HG02571 (cell line): ENCODE results near the gene SLC39A5.

Experiments used
- ATAC-seq: cut with Tn5 transposase; IDR thresholded peaks from one replicate; pipeline ENCODE4 v1.9.1; 2021; ENCODE audit warnings: mild to moderate bottlenecking, moderate library complexity; ENCODE audit not compliant: unreplicated experiment

Gene SLC39A5

DNA sequence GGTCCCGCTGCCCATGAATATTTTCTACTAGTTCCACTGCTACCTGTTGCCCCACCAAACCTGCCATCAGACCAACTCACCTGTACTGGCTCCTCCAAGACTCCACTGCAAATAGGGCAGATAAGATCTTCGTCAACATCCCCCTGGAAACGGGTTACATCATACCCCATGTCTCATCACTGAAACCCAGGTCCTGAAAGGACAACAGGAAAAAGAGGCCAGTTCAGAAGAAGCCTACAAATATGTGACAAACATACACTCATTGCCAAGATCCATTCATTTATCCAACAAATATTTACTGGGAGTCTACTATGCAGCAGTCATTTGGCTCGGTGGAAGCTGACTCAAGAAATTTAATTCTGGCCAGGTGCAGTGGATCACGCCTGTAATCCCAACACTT lies 16.0 kb upstream of the SLC39A5 start:
- ATAC-seq = no peak

DNA sequence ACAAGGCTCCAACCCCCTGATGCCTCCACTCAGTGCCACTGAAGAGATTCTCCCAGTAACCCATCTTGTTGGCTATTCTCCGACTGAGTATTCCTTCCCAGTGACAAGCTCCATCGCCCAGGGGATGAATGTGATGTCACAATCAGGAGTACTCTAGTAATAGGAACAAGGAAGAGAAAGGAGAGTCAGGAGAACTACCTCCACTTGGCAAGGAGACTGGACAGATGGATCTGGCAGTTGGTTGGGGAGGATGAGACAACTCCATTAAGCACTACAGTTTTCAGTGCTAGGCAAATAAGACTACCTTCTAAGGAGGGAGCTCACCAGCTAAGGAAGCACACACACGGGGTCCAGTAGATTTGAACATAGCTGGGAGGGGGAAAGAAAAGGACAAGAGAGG lies 13.4 kb upstream of the SLC39A5 start:
- ATAC-seq = no peak

DNA sequence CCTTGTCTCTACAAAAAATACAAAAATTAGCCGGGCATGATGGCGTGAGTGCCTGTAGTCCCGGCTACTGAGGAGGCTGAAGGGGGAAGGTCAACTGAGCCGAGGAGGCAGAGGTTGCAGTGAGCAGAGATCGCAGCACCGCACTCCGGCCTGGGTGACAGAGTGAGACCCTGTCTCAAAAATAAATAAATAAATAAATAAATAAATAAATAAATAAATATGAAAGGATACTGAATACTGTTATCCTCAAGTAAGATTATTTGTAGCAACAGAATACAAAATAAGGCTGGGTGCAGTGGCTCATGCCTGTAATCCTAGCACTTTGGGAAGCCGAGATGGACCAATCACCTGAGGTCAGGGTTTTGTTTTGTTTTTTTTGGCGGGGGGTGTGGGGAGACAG lies 10.0 kb upstream of the SLC39A5 start:
- no peak for ATAC-seq

DNA sequence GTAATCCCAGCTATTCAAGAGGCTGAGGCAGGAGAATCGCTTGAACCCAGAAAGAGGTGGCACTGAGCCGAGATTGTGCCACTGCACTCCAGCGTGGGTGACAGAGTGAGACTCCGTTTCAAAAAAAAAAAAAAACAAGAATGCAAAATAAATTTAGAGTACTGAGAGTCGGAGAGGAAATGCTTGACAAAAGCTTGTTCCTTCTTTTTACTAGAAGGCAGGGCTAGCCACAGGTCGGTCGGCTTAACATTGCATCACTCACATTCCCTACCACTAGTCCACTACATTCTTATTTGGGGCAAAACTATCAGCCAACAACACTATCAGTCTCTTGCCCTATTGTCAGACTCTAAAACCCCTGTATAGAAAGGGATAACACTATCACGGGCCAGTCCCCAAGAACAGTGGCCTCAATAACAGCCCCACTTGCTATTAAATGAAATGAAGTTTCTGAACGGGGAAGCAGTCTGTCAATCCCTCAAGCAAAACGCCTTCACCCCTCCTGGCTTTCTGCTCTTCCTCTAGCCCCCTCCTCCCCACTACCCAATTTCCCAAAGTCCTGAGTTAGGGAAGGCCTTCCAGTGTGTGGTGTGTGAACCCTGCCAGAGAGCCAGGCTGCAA lies 9.1 kb upstream of the SLC39A5 start:
- ATAC-seq = no peak

GRCh38 chr12:56221232-56221756 lies 8.6 kb upstream of the SLC39A5 start:
- ATAC-seq = peak; percentile 18

DNA sequence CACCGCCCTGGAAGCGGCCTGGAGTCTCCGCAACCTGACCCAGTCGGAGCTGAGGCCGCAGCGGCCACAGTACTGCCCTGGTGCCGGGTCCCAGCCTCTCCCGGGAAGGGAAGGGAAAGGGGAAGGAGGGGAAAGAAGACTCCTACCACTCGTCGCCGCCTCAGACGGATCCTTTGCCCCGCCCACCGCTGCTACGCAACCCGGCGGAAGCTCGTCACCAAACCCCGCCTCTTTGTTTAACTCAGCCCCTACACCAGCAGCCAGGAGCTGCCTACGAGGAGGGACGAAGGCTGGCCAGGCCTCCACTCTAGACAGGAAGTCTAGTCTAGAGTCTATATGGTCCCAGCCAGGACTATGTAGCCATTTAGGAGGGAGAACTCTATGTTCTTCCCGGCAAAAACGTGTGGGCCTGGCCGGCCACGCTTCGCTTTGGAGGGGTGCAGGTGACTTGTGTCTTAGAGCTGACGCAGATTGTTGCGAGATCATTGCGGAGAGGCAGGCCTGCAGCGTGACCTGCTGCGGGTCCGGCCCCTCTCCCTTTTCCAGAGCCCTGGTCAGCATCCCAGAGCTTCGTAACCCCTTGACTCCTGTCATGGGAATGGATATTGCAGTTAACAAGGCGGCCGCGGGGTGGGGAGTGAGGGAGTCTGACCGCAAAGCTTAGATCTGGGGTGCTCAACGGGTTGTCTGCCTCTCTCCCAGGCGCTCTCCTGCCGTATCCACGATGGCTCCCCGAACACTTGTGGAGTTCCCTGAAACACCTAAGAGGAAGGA lies 7.9 kb upstream of the SLC39A5 start, which contains the start of gene RNF41:
TSS of gene RNF41 (minus strand) at position 166 of the 774 bp plus-strand sequence. CDS start 7,875 bp downstream, outside the sequence.
- ATAC-seq = peak; percentile 74

GRCh38 chr12:56222531-56222895 lies 7.3 kb upstream of the SLC39A5 start:
- ATAC-seq = no peak

GRCh38 chr12:56223571-56224101 lies 6.2 kb upstream of the SLC39A5 start:
- no peak for ATAC-seq

DNA sequence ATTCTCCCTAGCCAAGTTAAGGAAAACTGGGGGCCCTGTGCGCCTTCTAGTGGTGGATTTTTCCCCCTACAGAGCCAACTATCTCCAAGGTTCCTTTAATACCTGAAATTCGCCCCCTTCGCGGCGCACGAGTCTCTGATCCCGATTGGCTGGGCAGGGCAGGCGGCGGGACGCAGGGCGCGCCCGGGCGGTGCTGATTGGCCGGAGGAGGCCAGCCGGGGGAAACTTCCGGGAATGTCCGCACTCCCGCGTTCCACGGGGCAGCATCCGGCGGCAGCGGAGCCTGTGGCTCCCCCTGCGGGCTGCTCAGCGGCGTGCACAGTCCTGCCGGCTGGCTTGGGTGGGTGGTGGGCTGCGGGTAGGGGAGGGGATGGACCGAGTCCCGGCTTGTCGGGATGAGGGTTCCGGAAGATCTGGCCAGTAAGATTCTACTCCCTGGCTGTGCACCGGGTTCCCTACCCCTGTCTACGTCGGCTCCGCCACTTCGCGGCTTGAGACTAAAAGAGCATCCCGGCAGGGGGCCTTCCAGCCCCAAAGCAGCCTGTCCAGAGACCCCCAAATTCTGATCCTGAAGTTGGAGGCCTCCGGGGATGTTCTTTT lies 5.6 kb upstream of the SLC39A5 start, which contains the start of gene NABP2:
TSS of gene NABP2 (plus strand) at position 241 of the 600 bp plus-strand sequence. CDS start 515 bp downstream, outside the sequence.
- peak; percentile 67 for ATAC-seq

GRCh38 chr12:56224954-56225353 lies 4.9 kb upstream of the SLC39A5 start:
- no peak for ATAC-seq

DNA sequence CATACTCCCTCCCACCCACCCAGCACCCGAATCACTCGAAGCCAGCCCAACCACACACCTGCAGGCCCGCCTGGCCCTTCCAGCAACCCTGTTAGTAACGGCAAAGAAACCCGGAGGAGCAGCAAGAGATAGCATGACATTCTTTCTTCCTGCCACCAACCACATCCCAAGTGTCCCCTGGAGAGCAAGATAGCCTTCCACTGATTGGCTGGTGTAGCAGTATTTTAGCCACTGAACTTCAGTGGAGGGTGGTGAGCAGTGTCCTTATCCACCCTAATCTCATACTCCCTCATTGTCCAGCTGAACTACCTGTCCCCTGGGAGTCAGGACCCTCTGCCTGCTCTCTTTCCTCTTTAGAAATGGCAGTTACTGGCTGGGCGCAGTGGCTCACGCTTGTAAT lies 769 bp upstream of the SLC39A5 start:
- no peak for ATAC-seq

- ATAC-seq = no peak
Observed at GRCh38 chr12:56230432-56231183, 757 bp downstream of the SLC39A5 start.

DNA sequence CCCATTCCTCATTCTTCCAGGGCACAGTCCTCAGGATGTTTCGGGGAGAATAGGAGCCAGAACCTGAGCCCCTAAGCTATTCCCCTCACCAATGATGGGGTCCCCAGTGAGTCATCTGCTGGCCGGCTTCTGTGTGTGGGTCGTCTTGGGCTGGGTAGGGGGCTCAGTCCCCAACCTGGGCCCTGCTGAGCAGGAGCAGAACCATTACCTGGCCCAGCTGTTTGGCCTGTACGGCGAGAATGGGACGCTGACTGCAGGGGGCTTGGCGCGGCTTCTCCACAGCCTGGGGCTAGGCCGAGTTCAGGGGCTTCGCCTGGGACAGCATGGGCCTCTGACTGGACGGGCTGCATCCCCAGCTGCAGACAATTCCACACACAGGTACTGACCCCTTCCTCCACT lies 1.3 kb downstream of the SLC39A5 start:
- no peak for ATAC-seq

GRCh38 chr12:56234746-56235436 lies 5.0 kb downstream of the SLC39A5 start:
- ATAC-seq = no peak

- ATAC-seq = no peak
Observed at GRCh38 chr12:56236091-56236490, 6.2 kb downstream of the SLC39A5 start.

DNA sequence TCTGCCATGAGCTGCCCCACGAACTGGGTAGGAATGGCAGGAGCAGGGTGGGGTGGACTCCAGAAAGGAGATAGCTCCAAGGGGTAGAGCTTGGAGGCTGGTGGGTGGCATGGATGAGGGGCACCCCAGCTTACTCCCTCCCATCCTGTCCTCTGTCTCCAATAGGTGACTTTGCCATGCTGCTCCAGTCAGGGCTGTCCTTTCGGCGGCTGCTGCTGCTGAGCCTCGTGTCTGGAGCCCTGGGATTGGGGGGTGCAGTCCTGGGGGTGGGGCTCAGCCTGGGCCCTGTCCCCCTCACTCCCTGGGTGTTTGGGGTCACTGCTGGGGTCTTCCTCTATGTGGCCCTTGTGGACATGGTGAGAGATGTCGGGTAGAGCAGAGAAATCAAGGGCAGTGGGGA lies 7.1 kb downstream of the SLC39A5 start:
- ATAC-seq = no peak

DNA sequence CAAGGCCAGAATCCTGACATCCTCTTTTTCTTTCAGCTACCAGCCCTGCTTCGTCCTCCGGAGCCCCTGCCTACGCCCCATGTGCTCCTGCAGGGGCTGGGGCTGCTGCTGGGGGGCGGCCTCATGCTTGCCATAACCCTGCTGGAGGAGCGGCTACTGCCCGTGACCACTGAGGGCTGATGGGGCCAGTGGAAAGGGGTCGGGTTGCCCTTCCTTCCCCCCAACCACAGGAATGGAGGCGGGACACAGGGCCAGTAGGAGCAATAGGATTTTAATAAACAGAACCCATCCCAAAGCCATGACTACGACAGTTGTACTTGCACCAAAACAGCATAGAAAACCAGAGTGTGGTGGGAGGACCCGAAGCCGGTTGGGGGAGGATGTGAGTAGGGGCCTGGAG lies 7.7 kb downstream of the SLC39A5 start:
- ATAC-seq = no peak

DNA sequence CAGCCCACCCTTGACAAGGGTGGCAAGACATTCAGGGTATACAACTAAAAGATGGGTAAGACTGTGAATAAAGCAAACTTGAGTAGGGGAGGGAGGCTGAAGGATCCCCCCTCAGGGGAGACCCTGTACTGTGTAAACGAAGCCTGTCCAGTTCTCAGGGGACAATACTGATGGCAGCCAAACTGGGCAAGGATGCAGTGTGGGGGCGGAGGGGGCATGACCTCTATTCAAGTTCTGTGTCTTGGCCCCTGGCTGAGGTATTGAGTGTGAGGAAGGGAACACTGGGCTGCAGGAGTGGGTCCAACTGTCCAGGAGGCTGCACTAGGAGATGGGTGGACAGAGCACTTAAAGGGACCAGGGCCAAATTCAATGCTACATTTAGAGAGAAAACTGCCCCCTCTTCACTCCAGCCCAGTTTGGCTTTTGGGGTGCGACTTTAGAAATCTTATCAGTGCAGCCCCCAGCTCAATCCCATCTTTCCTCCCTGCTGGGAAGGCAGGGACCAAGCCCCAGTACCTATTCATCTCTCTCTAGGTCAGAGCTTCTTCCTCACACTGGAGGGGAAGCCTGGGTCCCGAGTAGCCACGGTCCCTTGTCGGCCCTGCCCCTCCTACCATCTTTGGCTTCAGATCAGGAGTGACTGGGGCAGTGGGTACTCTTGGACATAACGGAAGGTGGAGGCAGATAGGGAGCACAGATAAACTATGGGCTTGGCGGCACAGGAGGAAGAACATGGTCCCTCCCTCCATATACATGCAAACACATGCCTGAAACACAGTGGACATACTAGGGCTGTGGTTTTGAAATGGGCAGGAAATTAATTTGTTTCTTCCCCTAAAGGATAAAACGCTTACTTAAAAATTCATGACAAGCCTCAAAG lies 11.8 kb downstream of the SLC39A5 start:
- ATAC-seq = no peak

DNA sequence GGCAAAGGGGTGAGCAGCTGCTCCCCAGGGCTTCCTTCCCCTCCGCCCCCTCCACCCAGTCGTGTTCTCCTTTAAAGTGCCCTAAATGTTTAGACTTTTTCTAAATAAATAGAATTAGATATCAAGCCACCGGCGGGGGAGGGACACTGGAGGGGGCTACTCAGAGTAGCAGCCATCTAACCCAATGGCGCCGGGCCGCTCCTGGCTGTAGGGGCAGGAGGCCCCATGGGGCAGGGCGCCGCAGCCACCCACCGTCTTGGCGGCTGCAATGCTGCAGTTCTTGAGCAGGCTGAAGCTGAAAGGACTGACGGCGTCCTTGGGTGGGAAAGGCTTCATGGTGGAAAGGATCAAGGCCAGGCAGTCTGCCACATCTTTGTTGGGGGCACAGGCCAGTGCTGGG lies 13.1 kb downstream of the SLC39A5 start:
- no peak for ATAC-seq
